ENCODE results near the gene ADD3. TPM values are rescaled to one million over a fixed set of nuclear protein-coding genes. Genes with fewer than 3 reads are reported as not detected.

ADD3 gene
- polyA plus RNA-seq, 3 donors = 94.8 to 126 (median 111) TPM

- no peak overlapping the region for H3K4me3 ChIP-seq (replicated peaks in 1 of 3; ENCODE audit: low read depth in 2 of 3, low read length in 3 of 3)
- no CpG with 5 or more reads among the region's 4 CpGs for WGBS (ENCODE audit: insufficient coverage)
- Mint-ChIP-seq H3K36me3 (no peaks in the 10 kb centered on the region), H3K27me3 (ENCODE audit: low read depth in 3 of 3) (no peaks in the 10 kb centered on the region), H3K9me3 (no peaks in the 10 kb centered on the region), H3K4me1 (peaks cover 17% of the 10 kb centered on the region), H3K27ac (no peak overlapping the region), H3K4me3 (no peak overlapping the region)
- no peaks in the 10 kb centered on the region for H3K36me3 ChIP-seq (replicated peaks in 1 of 2; ENCODE audit: control insufficient read depth in 1 of 2, insufficient read depth in 2 of 2, low read length in 2 of 2)
- intact Hi-C loops (cut with micrococcal nuclease) = loop anchor here in 1 of 2 donors (10.0 kb wide), 1 partner anchor 69 kb away; no protein-coding TSS in a partner anchor
- no peak overlapping the region for H3K9ac ChIP-seq (ENCODE audit: insufficient read depth, low read length, poor library complexity, severe bottlenecking)
- no peak for TF ChIP-seq CTCF (IDR thresholded peaks at IDR 0.05)
- H4K20me1 ChIP-seq (ENCODE audit: insufficient read depth, low read length) = no peaks in the 10 kb centered on the region
- H3K27me3 ChIP-seq (ENCODE audit: control insufficient read depth in 2 of 2, insufficient read depth in 2 of 2, low read length in 2 of 2) = no peaks in the 10 kb centered on the region
- no peak overlapping the region for H3K4me2 ChIP-seq (replicated peaks; ENCODE audit: extremely low read depth, low read length, poor library complexity, severe bottlenecking)
- no peak overlapping the region for H3K27ac ChIP-seq (ENCODE audit: low read depth in 1 of 2, low read length in 2 of 2)
- DNase-seq = no peak
- H3K79me2 ChIP-seq (ENCODE audit: insufficient read depth, low read length) = peaks cover 6% of the 10 kb centered on the region
- no peak overlapping the region for H2AFZ ChIP-seq (ENCODE audit: insufficient read depth, low read depth, low read length, poor library complexity, severe bottlenecking)
- peaks cover 12 to 13% of the 10 kb centered on the region in 2 donors for H3K4me1 ChIP-seq (ENCODE audit: control insufficient read depth in 1 of 2, insufficient read depth in 2 of 2, low read length in 2 of 2)
- H3K9me3 ChIP-seq (replicated peaks in 1 of 2; ENCODE audit: control insufficient read depth in 1 of 2, insufficient read depth in 1 of 2, low read length in 2 of 2) = no peaks in the 10 kb centered on the region
Measured at GRCh38 chr10:110003524-110003885, 4.3 kb upstream of the ADD3 start.

DNA sequence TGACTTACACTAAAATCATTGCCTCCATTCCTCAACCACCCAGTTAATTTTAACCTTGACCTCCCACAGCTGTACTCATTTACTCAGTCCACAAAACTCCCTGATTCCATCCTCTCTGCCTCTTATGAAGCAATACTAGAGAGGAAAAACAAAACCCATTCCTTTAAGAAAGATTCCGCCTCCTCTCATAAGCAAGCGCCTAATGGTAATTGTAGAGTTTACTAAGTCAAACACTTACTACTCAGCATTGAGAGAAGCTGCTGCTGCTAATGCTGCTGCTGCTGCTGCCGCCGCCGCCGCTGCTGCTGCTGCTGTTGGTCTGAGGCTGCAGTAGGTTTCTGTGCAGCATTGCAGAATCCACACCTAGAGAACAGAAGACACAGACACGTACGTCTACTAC is 2.1 kb upstream of the ADD3 start:
- H3K27me3 Mint-ChIP-seq (ENCODE audit: low read depth in 3 of 3) = no peaks in the 10 kb centered on the region
- no peak for TF ChIP-seq CTCF (IDR thresholded peaks at IDR 0.05)
- H3K27ac Mint-ChIP-seq = no peak overlapping the region
- DNase-seq = no peak
- WGBS (ENCODE audit: insufficient coverage) = no CpG with 5 or more reads among the region's 8 CpGs
- Histone ChIP-seq H3K4me2 (replicated peaks; ENCODE audit: extremely low read depth, low read length, poor library complexity, severe bottlenecking) (no peak overlapping the region), H3K79me2 (ENCODE audit: insufficient read depth, low read length) (peaks cover 28% of the 10 kb centered on the region), H3K4me3 (replicated peaks in 1 of 3; ENCODE audit: low read depth in 2 of 3, low read length in 3 of 3) (no peak overlapping the region), H3K27ac (ENCODE audit: low read depth in 1 of 2, low read length in 2 of 2) (no peak overlapping the region), H3K36me3 (replicated peaks in 1 of 2; ENCODE audit: control insufficient read depth in 1 of 2, insufficient read depth in 2 of 2, low read length in 2 of 2) (no peaks in the 10 kb centered on the region), H3K9ac (ENCODE audit: insufficient read depth, low read length, poor library complexity, severe bottlenecking) (no peak overlapping the region), H2AFZ (ENCODE audit: insufficient read depth, low read depth, low read length, poor library complexity, severe bottlenecking) (no peak overlapping the region), H4K20me1 (ENCODE audit: insufficient read depth, low read length) (no peaks in the 10 kb centered on the region), H3K27me3 (ENCODE audit: control insufficient read depth in 2 of 2, insufficient read depth in 2 of 2, low read length in 2 of 2) (no peaks in the 10 kb centered on the region), H3K9me3 (replicated peaks in 1 of 2; ENCODE audit: control insufficient read depth in 1 of 2, insufficient read depth in 1 of 2, low read length in 2 of 2) (no peaks in the 10 kb centered on the region), H3K4me1 (ENCODE audit: control insufficient read depth in 1 of 2, insufficient read depth in 2 of 2, low read length in 2 of 2) (peaks cover 29 to 33% of the 10 kb centered on the region in 2 donors)
- intact Hi-C loops (cut with micrococcal nuclease) = loop anchor here (5.0 to 10.0 kb wide), 4 partner anchors 71 to 83 kb away; partner anchors contain the start of gene XPNPEP1 (in 1 of the 2)
- H3K9me3 Mint-ChIP-seq = no peaks in the 10 kb centered on the region
- H3K36me3 Mint-ChIP-seq = peaks cover 0 to 1% of the 10 kb centered on the region in 2 donors
- no peak overlapping the region for H3K4me3 Mint-ChIP-seq
- peaks cover 36% of the 10 kb centered on the region for H3K4me1 Mint-ChIP-seq

All from CD14-positive monocyte (primary cell).